Kidney glomerular epithelial cell (primary cell): ENCODE measurements around the gene FKBP11.
"Not testable (repeated sequence)": the region's sequence is repeated elsewhere in the genome, so short reads cannot be mapped to it uniquely, and the experiment has no call there.

Experiments
- DNase-seq: peaks from one replicate; lab custom pipeline; 2025; lab: John Stamatoyannopoulos, UW

Gene FKBP11

GRCh38 chr12:48907245-48907644, 18.0 kb downstream of the FKBP11 start:
- peak; percentile 45 for DNase-seq

DNA sequence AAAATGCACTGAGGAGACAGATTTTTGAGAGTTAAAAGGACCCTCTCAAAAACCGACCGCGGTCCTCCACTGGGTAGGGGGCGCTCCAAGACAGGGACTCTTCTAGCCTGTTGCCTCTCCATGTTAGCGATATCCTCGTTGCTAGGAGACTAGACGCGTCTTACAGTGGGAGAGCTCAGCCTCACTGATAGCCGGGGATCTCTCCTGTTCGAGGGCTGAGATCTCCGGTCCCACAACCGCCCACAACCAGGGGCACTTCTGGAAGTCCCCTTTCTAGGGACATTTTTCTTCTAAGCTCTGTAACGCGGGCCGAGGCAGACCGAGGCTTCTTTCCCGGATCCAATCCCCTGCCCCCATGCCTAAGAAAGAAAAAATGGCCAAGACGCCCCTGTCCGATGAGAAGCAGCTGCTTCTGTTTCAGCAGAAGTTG, 21.3 kb downstream of the FKBP11 start:
- DNase-seq, result peak; percentile 74

DNA sequence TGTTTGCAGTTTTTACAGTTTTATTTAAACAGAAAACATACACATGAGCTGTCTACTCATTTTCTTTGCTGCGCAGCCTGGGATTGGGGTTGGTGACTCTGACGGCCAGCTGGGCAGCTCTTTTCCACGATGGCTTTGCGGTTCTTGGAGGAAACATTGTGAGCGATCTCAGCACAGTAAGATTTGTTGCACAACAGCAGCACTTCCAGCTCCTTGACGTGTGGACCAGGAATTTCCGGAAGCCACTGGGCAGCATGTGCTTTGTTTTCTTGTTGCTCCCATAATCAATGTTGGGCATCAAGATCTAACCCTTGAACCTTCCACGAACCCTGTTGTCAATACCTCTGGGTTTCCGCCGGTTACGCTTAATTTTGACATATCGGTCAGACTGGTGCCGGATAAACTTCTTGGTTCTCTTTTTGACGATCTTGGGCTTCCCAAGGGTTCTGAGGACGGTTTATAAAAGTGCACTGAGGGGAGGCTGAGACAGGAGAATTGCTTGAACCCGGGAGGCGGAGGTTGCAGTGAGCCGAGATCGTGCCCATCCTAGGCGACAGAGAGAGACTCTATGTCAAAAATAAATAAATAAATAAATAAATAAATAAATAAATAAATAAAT, 21.8 kb downstream of the FKBP11 start:
- no peak for DNase-seq

GRCh38 chr12:48901278-48901677, 24.0 kb downstream of the FKBP11 start:
- DNase-seq, result no peak

DNA sequence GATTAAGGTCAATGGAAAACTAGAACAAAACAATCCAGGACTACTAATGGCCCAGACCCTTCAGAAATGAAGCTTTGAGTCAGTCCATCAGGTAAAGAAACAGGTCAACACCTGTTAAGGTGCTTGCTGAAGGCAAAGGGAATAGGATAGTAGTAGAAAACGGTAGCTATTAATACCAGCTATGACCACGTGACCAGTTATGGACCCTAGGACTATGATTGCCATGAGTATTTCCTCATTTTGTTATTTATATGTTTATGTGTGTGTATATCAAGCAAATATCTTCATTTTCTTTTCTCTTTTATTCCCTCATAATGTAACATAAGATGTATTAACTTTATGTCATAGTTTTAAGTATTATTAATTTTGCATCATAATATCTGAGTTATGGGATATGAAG, 25.6 kb downstream of the FKBP11 start:
- DNase-seq, result no peak

DNA sequence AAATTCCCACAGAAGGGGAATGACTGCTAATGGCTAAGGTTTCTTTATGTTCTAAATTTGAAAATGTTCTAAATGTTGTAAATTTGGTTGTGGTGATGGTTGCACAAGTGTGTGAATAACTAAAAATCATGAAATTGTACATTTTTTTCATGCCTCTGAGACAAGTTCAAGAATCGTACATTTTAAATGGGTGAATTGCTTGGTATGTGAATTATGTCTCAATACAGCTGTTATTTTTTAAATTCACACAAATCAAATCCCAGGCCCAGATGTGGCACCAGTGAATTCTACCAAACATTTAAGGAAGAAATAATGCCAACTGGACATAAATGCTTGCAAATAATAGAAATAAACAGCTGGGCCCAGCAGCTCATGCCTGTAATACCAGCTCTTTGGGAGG, 31.0 kb downstream of the FKBP11 start:
- DNase-seq, result no peak

DNA sequence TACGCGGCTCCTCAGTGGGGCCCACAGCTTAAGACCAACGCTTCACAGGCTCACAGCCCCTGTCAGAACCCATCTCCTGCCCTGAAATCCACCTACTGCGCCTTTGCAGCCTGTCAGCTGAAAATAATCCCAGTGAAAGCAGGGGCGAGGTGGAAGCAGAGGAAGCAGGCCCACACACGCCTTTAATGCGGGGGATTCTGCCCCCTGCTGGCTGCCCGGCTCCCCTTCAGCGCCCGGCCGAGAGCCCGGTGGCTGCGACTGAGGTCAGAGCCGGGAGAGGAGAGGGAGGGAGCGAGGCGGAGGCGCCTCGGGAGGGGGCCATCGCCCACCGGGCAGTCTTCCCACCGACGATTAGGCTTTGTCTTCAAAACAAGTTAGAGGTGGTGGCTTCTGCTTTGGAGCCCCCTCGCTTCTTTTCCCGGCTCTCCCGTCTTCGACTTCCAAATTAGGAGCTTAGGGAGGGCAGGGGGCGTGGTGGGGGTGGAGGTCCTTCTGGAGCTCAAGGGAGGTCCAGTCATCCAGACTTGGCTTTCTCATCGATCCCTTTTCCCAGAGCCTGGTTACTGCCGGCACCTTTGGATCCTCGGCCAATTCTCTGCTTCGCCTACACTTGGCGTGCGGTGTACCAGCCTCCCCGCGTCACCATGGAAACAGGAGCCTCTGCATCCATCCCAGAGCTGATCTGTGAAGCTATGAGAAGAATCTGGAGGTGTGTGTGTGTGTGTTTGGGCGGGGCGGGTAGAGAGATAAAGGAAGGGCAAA, 34.5 kb downstream of the FKBP11 start:
- DNase-seq, result peak; percentile 58

- no peak for DNase-seq
Measured at GRCh38 chr12:48889679-48890078, 35.6 kb downstream of the FKBP11 start.

DNA sequence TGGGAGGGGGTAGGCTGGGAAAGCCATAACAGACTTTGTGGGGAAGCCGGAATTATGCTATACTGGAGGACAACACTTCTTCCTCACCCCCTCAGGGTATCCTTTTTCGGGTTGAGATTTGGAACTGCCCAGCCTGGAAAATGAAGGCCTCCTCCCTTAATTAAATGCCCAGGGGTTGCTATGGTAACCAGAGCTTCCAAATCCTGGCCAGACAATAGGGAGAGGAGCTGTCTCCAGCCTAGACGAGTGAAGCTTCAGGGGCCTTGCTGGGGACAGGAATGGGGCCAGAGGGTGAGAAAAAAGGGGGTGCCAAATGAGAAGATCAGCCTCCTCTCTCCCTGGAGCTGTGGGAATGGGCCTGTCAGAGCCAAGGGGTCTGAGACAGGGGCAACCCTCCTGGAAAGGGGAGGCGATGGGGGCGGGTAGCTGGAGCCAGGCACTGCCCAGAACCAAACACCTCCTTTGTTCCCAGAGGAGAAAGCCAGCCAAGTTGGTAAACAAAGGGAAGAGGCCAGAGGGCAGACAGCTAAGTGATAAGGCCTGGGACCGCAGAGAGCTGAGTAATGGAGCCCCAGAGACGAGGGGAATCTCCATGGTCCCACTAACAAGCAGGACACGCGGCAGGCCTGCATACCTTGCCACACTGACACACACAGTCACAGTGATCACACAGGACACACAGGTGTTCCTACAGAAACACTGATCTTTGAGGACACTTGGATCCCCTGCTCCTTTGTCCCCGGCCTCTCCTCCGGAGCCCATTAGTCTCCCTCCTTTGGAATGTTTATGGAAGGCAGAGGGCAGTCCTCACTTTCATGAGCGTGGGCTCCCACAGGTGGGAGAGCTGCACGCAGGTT, 41.8 kb downstream of the FKBP11 start:
- no peak for DNase-seq

DNA sequence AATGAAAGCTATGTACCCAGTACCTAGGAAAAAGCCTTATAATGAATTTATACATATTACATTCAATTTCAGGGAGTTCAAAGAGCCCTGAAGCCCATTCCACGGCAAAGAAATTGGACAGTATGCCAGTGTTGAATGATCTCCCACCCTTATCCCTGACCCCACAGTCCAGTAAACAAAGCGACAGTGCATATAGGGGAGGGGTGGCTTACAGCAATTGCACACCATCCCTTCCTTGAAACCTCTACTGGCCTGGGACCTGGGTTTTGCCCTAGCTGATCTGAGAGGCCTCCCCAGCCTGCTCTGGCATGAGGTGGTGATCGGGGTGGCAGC, 42.4 kb downstream of the FKBP11 start:
- no peak for DNase-seq

GRCh38 chr12:48882315-48882687, 43.0 kb downstream of the FKBP11 start:
- peak; percentile 42 for DNase-seq

GRCh38 chr12:48881686-48882314, 43.5 kb downstream of the FKBP11 start:
- no peak for DNase-seq

DNA sequence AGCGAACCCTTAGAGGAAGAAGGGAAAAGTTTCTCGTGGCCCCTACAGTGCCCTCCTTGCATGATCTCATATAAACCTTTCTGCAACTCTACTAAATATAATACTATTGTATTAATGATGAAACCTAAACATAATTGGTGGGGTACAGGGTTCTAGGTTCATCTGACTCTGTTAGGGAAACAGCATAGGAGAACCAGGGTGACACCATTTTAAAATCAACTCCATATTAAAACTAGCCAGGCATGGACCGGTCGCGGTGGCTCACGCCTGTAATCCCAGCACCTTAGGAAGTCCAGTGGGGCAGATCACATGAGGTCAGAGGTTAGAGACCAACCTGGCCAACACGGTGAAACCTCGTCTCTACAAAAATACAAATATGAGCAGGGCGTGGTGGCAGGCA, 44.6 kb downstream of the FKBP11 start:
- DNase-seq, result no peak

DNA sequence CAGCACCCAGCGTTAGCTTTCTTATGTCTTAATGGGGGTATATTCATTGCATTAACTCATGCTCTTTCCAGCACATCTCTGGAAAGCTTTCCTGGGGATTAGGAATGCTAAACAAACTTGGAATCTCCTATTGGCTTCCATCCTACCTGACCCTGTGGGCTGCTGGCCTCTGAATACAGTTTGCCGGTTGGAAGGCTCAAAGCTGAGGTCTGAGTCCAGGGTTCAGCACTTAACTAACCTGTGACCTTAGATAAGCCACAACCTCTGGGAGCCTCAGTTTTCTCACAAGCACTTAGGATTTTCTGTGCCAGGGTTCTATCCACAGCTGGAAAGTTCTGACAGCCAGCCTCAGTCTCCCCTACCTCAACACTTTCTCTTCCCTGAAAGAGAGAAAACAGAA, 46.7 kb downstream of the FKBP11 start:
- no peak for DNase-seq

DNA sequence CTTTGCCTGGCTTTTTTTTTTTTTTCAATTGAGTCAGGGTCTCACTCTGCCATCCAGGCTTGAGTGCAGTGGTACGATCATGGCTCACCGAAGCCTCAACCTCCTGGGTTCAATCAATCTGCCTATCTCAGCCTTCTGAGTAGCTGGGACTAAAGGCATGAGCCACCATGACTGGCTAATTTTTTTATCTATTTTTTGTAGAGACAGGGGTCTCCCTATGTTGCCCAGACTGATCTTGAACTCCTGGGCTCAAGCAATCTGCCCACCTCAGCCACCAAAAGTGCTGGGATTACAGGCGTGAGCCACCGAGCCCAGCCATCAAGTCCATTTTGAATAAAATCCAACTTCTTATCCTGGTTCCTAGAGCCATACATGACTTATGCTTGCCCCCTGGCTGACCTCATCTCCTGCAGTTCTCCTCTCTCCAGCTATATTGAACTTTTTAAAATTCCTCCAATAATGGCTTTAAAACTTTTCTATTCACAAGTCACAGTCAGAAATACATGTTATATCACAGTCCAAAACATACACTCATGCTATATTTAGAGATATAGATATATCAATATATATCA, 49.3 kb downstream of the FKBP11 start:
- DNase-seq, result no peak

- not testable (repeated sequence) for DNase-seq
Measured at GRCh38 chr12:48873534-48873933, 51.8 kb downstream of the FKBP11 start.

DNA sequence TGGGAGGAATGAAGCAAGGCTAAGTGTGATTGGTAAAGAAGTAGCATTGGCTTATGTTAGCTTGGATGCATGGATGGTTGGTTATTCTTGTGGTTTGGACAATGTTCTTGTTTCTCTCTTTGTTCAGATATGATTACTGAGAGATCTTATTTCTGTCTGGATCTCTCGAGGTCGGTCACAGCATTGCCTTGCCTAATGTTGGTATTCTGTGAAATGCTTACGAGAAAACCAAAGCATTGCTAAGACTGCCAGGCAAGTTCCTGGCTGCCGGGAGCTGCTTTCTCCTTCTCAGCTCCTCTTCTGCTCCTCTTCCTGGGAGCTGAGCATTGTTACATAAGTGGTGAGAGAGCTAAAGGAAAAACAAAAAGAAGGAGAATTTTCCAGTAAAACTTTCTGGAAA, 52.2 kb downstream of the FKBP11 start:
- no peak for DNase-seq
